GM12801 (cell line): ENCODE data around the gene THSD7A.

Experiments used
- TF ChIP-seq, protein P1 (sequence below): IDR thresholded peaks from one replicate; pipeline ENCODE4 v1.5.1; 2011; ENCODE audit warnings: control low read depth; ENCODE audit not compliant: insufficient read length; ENCODE audit errors: extremely low read depth

The THSD7A gene

DNA sequence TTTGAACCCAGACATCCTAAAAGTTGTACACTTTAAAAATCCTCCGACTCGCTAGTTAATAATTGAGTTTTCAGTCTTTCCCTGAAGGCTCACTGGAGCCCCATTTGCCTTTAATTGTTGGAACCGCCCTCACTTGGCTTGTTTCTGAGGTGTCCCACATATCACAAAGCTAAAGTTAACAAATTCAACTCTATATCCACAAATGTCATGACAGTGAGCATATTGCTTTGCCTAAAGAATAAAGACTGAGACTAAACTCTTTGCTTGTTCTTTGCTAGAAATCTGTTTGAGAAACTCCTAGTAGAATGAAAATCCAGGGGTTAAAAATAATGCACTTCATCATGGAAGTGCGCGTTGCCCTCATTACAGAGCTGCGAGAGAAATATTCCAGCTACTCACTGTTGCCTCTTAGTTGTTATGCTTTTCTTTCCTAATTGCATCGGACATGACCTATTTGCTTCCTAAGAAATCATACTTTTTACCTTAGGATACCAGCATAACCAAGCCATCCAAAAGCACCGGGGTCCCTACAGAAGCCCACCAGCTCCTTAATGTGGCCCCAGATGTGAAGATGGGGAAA is 752 bp downstream of the THSD7A start:
- TF ChIP-seq, protein P1, sequence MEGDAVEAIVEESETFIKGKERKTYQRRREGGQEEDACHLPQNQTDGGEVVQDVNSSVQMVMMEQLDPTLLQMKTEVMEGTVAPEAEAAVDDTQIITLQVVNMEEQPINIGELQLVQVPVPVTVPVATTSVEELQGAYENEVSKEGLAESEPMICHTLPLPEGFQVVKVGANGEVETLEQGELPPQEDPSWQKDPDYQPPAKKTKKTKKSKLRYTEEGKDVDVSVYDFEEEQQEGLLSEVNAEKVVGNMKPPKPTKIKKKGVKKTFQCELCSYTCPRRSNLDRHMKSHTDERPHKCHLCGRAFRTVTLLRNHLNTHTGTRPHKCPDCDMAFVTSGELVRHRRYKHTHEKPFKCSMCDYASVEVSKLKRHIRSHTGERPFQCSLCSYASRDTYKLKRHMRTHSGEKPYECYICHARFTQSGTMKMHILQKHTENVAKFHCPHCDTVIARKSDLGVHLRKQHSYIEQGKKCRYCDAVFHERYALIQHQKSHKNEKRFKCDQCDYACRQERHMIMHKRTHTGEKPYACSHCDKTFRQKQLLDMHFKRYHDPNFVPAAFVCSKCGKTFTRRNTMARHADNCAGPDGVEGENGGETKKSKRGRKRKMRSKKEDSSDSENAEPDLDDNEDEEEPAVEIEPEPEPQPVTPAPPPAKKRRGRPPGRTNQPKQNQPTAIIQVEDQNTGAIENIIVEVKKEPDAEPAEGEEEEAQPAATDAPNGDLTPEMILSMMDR = no peak

DNA sequence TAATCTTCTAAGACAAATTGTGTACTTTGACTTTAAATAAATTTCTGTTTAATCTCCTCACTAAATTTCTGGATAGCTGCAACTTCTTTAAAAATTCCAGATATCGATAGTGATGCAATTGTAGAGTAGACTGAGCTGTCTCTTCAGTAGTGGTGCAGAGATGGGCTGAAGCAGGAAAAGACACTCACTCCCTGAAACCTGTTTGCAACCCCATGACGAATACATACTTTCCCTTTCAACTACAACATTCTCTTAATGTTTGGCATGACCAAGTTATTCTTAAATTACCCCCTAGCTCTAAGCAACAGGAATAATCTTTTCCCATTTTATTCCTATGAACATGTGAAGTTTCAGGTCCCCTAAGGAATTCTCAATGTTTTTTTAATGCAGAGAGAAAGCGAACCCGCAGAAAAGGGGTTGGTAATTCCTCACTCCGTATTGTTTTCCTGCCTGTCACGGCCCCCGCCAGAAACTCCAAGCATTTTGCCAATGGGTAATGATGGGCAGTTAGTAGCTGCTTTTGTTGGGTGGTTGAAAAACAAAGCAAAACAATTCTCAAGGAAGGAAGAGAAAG is 1.3 kb downstream of the THSD7A start:
- TF ChIP-seq, protein P1 = no peak

DNA sequence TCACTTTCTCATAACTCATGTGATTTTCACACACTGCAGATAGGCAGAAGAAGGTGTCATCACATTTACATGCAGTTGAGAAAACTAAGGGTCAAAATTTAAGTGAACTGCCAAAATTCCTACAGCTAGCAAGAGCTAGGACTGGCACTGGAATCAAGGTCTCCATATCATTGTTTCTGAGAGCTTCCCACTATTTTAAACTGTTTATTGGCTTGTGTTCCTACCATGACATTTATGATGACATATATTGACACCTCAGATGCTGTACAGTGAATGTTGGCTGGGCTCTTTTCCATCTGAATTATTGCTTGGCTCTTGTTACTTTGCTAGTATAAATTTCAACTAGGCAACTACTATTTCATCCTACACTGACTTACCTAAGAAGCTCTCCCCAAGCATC is 2.0 kb downstream of the THSD7A start:
- TF ChIP-seq, protein P1 = no peak

DNA sequence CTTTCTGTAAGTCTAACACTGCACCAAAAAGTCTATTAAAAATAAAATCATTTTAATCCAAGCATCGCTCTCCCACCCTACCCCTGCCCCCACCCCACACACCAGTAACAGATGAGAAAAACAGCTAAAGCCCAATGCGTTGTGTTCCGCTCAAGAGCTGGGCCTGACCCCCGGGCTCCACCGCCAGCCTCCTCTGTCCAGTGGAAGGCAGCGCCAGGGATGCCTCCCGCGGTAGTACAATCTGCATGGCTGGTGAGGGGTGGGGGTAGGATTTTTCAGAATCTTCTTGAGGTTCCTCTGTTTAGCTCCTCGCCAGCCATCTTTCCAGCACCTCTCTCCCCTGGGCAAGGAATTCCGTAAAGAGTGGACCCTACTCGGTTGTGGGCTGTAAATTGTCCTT is 12.1 kb downstream of the THSD7A start:
- TF ChIP-seq, protein P1 = no peak

DNA sequence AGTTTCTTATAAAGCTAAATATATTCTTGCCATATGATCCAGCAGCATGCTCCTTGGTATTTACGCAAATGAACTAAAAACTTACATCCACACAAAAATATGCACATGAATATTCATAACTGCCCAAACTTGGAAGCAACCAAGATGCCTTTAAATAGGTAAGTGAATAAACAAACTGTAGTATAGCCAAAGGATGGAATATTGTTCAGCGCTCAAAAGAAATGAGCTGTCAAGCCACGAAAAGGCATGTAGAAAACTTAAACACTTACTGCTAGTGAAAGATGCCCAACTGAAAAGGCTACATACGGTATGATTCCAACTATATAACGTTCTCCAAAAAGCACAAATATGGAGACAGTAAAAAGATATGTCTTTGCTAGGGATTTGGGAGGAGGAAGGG is 12.7 kb downstream of the THSD7A start:
- TF ChIP-seq, protein P1 = no peak

DNA sequence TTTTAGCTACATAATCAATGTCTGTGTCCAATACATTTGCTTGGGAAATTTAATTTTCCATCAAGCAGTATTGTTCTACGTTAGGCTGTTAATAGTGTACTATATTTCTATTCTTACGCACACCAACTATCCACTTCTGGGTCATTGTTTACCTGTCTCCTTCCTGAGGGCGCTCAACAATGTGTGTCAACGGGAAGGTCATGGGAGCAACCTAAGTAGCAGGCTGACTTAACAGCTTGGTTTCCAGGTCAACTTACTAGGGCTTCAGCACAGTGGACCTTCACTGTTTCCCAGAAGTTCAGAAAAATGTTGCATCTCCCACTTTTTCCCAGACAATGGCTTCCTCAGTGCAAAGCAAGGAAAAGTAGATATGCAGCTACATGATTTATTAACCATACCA is 13.7 kb downstream of the THSD7A start:
- TF ChIP-seq, protein P1 = no peak

DNA sequence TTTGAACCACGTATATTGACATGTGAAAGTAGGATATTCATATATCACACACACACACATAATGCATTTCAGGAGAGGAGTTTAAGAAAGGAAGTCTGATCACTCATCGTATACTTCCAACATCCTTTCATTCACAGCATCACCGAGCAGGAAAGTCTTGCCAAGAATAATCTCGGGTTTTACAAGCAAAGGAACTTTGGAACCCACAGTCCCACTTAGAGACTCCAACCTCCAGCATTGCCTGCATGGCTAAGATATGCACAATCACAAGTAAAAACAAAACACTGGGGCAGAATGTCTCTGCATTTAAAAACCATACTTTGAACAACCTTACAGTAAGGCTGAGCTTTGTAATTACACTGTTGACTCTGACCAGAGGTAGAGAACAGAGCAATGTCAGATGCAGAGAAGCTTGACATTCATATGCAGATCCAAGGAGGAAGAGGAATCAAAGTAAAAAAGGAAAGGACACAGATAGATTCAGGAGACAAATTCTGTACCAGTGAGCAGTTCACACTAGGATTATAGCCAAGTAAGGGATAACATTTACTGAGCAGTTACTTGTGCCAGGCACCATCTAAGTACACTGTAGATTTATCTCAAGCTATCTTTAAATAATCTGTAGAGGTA is 14.8 kb downstream of the THSD7A start:
- TF ChIP-seq, protein P1 = no peak
